GM18870 (cell line): ENCODE measurements around the gene CNKSR3.

Experiments used
- ATAC-seq: cut with Tn5 transposase; IDR thresholded peaks from one replicate; pipeline ENCODE4 v1.9.1; 2021; ENCODE audit warnings: moderate library complexity; ENCODE audit not compliant: unreplicated experiment

Gene CNKSR3

GRCh38 chr6:154504102-154504501 lies 6.4 kb downstream of the CNKSR3 start:
- no peak for ATAC-seq

DNA sequence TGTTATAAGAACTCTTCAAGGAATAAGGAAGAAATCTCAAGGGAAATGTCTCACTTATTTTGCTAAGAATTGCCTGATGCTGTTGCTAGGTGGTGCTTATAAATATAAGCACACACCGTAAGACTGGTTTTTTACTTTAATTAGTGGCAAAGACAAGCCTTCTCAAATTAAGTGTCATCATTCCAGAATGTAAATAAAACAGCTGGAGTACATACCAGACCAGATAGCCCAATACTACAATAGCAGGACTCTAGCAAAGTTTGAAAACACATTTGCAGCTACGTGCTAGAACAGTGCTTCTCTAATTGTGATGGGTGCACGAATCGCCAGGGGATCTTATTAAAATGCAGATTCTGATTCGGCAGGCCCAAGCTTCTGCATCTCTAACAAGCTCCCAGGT lies 6.8 kb downstream of the CNKSR3 start:
- no peak for ATAC-seq

- no peak for ATAC-seq
These were observed 7.9 kb downstream of the CNKSR3 start for GRCh38 chr6:154502553-154502952.

- ATAC-seq: no peak
These were observed 9.0 kb downstream of the CNKSR3 start for GRCh38 chr6:154501578-154501868.

- ATAC-seq: no peak
These were observed 9.5 kb downstream of the CNKSR3 start for GRCh38 chr6:154500769-154501577.

DNA sequence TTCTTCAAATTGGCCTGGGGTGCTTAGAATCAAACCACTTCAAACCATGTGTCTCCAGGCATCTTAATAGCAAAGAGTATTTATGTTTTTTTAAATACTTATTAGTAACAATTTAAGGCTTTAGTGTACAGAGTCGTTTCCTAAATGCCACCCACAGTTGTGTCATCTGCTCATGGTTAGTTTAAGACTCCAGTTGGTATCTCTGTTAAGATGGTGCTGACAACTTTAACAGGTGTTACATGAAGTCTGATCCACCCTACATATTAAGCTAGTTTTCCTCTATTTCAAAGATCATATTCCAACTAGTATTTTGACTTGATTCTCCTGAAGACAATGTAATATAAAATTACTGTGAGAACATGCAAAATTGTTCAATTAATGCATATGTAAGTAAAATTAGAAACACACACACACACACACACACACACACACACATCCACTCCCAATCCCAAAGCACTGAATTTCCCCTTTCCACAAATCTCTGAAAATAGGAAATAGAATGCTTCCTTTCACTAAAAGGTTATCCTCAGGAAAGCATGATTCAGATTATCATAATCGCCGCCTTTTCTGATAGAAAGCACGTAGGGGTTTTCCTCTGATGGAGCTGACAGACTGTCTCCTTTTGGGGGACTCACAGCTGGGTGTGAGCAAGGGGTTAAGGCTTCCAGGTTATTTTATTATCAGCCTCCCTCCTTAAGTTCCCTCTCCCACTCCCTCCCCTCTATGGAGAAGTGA lies 10.5 kb downstream of the CNKSR3 start:
- no peak for ATAC-seq

DNA sequence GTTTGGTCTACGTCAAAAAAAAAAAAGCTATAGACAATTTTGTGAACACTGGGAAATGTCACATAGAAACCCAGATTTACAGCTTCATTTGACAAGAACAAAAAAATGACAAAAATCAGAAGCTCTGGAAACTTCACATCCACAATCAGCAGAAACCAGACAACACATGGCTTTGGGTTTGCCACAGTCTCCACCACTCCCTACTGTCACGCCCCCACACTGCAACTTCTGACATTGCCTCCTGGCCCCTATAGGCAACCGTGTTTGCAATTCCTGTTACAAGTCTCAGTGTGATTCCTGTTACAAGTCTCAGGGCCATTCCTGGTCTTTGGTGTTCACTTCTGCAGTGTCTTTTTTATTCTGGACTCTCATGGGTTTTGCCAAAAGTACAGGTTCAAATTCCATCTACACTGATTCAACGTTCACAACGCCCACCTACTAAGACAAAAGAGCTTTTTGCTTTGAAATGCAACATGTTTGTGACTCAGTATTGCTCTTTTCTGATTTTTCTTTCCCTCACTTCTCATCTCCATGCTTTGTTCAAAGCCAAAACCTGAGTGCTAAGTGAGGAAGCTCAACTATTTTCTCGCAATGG lies 12.0 kb downstream of the CNKSR3 start:
- ATAC-seq: no peak

GRCh38 chr6:154496793-154497517 lies 13.5 kb downstream of the CNKSR3 start:
- ATAC-seq: no peak

DNA sequence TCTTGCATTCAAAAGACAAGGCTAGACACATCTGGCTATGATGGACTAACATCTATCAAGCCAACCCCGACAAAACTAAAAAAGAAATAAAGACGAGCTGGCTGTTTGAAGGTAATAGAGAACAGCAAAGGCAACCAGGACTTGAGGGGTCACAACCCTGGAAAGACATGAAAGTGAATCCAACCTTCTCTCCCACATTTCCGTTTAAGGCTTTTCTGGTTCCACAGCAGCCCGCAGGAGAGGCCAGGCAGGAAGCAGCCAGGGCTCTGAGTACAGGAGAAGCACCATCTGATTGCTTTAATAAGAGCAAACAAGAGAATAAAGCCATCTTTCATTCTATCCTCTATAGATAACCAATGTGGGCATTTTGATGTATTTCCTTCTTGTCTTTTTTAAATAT lies 14.3 kb downstream of the CNKSR3 start:
- no peak for ATAC-seq

- ATAC-seq: no peak
These were observed 15.7 kb downstream of the CNKSR3 start for GRCh38 chr6:154494592-154495311.

DNA sequence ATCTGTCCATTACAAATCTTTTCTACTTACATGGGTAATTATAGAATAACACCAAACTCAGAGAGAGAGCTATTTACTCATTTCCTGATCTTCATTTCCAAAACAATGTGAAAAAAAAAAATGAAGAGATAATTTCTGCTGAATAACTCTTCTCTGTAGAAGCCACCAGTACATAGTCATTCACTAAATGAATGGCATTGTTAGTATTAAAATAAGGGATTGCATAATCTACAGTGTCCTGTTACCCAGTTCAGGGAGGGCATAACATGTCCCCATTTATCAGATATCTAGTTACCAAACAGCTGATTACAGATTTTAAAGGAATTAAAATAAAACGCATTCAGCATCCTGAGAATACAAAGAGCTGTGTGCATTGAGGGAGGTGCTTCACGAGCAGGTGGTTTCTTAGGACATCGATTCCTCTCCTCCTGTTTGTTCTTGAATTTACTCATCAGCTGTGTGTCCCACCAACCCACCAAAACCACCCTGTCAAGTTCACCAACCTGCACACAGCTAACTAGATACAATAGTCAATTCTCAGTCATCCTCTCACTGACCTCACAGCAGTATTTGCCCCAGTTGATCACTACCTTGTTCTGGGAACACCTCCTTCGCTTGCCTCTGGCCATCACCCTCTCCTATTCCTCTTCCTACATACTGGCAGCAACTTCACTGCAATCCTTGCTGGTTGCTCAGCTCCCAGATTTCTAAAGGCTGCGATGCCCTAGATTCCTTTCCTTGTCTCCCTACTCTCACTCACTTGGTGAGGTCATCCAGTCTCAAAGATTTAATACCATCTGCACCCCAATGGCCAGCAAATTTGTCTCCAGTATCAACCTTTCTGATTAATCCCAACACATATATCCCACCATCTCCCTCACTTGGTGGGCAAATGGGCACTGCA lies 18.7 kb downstream of the CNKSR3 start:
- peak; percentile 77 for ATAC-seq

DNA sequence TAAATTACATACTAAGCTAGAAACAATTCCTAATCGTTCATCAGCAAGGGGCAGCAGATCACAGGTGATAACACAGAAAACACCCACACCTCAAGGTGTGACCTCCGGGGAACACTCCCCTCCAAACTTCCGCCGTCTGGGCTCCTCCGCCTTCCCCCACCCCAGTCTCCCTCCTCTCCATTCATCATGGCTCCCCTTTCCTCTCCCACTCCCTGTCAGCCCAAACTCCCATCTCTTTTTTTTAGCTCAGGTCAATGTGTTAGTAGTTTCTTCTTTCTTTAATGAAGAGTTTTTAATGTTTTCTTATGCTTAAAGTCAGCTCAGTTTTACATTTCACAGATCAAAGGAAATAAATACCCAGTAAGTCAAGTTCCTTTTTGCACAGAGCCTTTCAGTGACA lies 20.7 kb downstream of the CNKSR3 start:
- no peak for ATAC-seq

- no peak for ATAC-seq
These were observed 21.6 kb downstream of the CNKSR3 start for GRCh38 chr6:154488802-154489437.

DNA sequence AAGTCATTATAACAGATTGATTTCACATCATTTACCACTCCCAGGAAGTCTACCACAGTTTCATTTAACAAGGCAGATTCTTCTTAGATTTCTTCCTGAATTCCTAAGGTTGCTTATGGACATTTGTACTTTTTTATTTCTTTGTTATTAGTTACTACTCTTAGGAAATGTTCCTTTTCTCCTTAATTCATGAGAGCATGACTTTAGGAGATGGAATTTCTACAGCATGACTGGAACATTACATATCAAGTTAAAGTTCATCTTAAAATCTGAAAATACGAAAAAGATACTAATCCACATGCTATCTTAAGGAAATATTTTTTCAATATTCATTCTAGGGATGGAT lies 22.3 kb downstream of the CNKSR3 start:
- ATAC-seq: no peak

DNA sequence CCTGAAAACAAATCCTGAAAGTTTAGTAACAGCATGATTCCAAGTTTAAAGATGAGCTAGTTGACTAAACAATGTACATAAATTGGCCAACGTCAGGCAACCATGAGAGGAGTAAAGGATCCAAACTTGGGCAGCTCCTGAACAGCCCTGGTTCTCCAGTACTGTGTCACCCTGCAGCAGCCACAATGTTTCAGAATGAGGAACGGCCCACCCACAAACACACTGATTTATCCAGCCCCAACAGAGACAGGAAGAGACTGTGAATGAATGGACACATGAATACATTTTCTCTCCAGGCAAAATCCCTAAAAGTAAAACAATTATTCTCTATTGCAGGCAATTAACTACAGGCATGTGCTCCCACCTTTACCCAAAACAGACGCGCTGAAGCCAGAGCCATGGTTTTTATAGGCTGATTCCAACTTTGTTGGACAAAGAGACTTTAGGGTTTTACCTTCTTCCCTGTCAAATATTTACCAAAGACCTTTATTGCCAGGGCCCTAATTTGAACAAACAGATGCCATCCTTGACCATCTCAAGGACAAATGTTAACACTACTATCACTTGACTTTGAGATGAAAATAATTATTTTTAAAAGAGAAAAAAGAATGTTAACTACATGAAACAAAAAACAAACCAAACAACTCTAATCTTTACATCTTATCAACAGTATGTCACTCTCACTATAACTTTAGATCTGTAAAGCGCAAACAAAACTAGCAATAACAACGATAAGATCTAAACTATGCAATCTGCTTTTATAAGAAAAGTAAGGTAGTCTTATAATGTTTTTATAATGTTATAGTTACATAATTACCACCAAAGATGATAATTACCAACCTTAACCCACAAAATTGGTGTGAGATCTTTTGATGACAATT lies 22.9 kb downstream of the CNKSR3 start:
- ATAC-seq: no peak

DNA sequence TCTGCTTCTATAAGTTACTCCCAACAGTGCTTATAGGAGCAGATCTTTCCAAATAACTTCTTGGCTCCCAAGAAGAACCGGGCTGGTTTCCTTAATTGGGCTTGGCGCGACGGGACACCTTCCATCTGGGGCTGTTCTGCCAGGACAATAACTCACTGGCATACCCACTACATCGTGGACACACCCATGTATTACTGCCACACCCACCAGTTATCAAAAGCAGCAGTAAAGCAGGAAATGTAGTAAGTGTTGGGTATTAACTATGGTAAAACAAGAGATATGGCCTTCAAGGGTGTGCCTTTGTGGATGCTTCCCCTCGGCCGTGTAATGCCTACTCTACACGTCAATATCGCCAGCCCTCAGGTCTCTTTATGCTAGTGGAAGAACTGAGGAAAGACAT lies 24.7 kb downstream of the CNKSR3 start:
- no peak for ATAC-seq

DNA sequence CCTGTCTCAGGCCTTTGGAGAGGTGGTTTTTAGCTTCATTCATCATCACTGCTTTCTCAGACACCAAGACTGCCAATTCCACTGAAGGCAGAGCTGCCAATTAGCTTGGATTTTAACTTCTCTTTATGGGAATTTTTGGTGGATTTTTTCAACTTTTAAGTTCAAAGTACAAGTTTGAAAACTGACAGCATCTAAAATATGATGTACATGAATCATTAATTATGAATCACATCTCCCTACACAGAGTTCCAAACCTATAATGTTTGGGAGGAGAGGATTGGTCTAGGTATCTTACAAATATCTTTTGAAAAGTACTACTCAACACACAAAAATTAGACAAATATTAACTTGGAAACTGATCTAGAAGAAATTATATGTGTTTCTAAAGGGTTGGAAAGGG lies 25.5 kb downstream of the CNKSR3 start:
- no peak for ATAC-seq

GRCh38 chr6:154482858-154483257 lies 27.6 kb downstream of the CNKSR3 start:
- ATAC-seq: no peak
